Measurements from ENCODE around the gene COTL1. TPM values are rescaled to one million over a fixed set of nuclear protein-coding genes. Genes with fewer than 3 reads are reported as not detected.
"Not testable (repeated sequence)": the region's sequence is repeated elsewhere in the genome, so short reads cannot be mapped to it uniquely, and the experiment has no call there.

The COTL1 gene
- total and polyA plus RNA-seq, 4 donors = 62.4 to 223 (median 142) TPM

DNA sequence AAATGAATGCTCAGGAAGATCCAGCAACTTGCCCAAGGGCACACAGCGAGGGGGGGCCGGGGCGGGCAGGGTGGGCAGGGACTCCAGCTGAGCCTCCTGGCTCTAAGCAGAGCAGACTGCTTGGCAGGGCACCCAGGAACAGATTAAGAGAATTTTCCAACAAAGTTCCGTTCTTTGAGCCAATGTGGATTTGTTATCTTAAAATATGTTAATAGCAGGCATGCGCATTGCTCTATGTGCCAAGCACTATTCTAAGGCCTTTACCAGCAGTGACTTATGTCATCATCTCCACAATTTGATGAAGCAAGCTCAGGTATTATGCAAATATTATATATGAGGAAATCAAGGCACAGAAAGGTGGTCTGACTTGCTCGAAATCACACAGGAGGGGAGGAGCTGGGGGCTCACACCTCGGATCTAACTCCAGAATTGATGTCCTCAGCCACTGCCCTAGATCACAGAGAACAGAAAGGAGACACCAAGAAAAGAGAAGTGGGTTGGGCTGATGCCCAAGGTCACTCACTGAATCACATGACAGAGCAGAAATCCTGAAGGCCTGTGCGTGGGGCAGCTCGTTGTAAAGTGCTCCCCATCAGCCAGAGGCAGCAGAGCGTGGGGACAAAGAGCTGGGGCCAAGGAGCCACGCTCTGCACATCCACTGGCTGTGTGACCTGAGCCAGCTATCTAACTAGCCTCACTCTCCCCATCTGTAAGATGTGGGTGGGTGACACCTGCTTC, 90.2 kb downstream of the COTL1 start:
- Histone ChIP-seq H3K4me1 (ENCODE audit: control insufficient read depth in 5 of 5, insufficient read depth in 5 of 5, low read length in 5 of 5) (peaks cover 4 to 26% (median 12%) of the 10 kb centered on the region in 5 donors), H3K9me3 (ENCODE audit: control insufficient read depth in 4 of 4, insufficient read depth in 3 of 4, low read length in 3 of 4) (peaks cover 0 to 6% (median 2%) of the 10 kb centered on the region in 4 donors), H3K4me3 (no peak overlapping the region), H3K27me3 (ENCODE audit: control insufficient read depth in 3 of 3, insufficient read depth in 3 of 3, low read length in 2 of 3) (no peaks in the 10 kb centered on the region), H3K36me3 (ENCODE audit: control insufficient read depth in 4 of 4, insufficient read depth in 4 of 4, low read length in 4 of 4) (no peaks in the 10 kb centered on the region), H3K9ac (ENCODE audit: insufficient read depth in 1 of 2, low read length in 2 of 2) (no peak overlapping the region), H3K27ac (ENCODE audit: low read depth in 1 of 2, low read length in 1 of 2) (peak overlapping the region in 1 of 2 donors; percentile 44)
- TF ChIP-seq, protein P1, sequence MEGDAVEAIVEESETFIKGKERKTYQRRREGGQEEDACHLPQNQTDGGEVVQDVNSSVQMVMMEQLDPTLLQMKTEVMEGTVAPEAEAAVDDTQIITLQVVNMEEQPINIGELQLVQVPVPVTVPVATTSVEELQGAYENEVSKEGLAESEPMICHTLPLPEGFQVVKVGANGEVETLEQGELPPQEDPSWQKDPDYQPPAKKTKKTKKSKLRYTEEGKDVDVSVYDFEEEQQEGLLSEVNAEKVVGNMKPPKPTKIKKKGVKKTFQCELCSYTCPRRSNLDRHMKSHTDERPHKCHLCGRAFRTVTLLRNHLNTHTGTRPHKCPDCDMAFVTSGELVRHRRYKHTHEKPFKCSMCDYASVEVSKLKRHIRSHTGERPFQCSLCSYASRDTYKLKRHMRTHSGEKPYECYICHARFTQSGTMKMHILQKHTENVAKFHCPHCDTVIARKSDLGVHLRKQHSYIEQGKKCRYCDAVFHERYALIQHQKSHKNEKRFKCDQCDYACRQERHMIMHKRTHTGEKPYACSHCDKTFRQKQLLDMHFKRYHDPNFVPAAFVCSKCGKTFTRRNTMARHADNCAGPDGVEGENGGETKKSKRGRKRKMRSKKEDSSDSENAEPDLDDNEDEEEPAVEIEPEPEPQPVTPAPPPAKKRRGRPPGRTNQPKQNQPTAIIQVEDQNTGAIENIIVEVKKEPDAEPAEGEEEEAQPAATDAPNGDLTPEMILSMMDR (IDR thresholded peaks at IDR 0.05; ENCODE audit: control extremely low read depth, extremely low read depth) = no peak
- WGBS, 2 donors = 57 to 67% methylated on average over 11 of the region's 11 CpGs
- ATAC-seq (ENCODE audit: insufficient read depth, low FRiP score) (no peak), DNase-seq (peak in 2 of 3 donors; percentile 47 to 55)

DNA sequence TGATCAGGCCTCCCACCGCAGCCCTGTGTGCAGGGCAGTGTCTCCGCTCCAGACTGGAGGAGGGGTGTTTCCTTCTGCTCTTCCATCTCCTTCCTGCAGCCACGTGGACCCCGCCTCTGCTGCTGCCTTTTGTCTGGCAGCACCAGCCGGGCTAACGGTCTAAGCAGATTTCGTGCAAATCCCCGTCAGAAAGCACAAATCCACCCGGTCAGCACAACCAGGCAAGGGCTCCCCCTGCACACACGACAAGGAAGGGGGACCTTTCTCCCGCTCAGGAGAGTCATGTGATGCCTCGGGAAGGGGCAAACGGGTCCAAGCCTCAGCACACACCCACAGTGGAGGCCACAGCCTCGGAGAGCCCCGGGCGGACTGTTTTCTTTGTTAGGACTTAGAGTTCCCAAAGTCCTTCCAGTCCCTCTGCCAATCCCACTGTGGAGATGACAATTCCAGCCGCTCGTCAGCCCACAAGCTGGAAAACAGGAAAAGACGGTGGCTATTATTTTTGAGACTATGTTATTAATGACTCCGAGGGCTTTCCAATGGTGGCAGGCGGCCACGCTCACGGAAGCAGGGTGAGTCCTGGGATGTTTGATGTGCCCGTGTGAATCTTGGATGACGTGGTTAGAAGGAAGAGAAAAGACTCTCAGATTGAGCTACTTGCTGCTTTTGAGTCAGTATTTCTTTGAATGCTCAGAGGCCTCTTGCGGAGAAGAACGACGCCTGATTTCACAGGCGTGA, 90.9 kb downstream of the COTL1 start:
- TF ChIP-seq, protein P1 (IDR thresholded peaks at IDR 0.05; ENCODE audit: control extremely low read depth, extremely low read depth) = no peak
- H3K27ac ChIP-seq (ENCODE audit: low read depth in 1 of 2, low read length in 1 of 2) = peak overlapping the region in 1 of 2 donors; percentile 44
- no peak overlapping the region for H3K4me3 ChIP-seq
- H3K27me3 ChIP-seq (ENCODE audit: control insufficient read depth in 3 of 3, insufficient read depth in 3 of 3, low read length in 2 of 3) = no peaks in the 10 kb centered on the region
- H3K9me3 ChIP-seq (ENCODE audit: control insufficient read depth in 4 of 4, insufficient read depth in 3 of 4, low read length in 3 of 4) = peaks cover 0 to 6% (median 2%) of the 10 kb centered on the region in 4 donors
- 41 to 49% methylated on average over 29 of the region's 29 CpGs for WGBS, 2 donors
- no peaks in the 10 kb centered on the region for H3K36me3 ChIP-seq (ENCODE audit: control insufficient read depth in 4 of 4, insufficient read depth in 4 of 4, low read length in 4 of 4)
- ATAC-seq (ENCODE audit: insufficient read depth, low FRiP score) (no peak), DNase-seq (peak; percentile 52 to 79 (median 65))
- H3K4me1 ChIP-seq (ENCODE audit: control insufficient read depth in 5 of 5, insufficient read depth in 5 of 5, low read length in 5 of 5) = peaks cover 3 to 19% (median 12%) of the 10 kb centered on the region in 5 donors
- H3K9ac ChIP-seq (ENCODE audit: insufficient read depth in 1 of 2, low read length in 2 of 2) = no peak overlapping the region

DNA sequence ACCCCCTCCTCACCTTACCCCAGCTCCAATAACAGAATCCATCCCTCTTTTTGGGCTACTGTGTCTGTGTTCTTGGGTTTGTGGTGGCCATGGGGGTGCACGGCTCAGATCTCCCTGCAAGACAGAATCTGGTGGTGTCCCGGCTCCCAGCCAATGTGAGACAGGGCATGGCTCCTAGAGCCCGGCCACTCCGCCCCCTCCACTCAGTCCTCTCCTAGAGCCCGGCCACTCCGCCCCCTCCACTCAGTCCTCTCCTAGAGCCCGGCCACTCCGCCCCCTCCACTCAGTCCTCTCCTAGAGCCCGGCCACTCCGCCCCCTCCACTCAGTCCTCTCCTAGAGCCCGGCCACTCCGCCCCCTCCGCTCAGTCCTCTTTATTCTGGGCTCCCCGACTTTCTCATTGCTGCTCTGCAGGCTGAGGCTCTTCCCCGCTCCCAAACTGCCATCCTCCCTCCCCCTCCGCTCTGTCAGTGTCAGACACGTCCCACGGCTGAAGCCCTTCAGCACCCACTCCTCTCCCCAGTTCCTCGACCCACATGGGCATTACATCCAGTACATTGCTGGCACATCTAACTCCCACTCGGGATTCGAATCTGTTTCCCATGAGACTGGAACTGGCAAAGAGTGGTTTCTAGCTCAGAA, 92.8 kb downstream of the COTL1 start:
- not testable (repeated sequence) for H3K36me3 ChIP-seq (ENCODE audit: control insufficient read depth in 4 of 4, insufficient read depth in 4 of 4, low read length in 4 of 4); H3K4me3 ChIP-seq; H3K9ac ChIP-seq (ENCODE audit: insufficient read depth in 1 of 2, low read length in 2 of 2); H3K27ac ChIP-seq (ENCODE audit: low read depth in 1 of 2, low read length in 1 of 2); H3K9me3 ChIP-seq (ENCODE audit: control insufficient read depth in 4 of 4, insufficient read depth in 3 of 4, low read length in 3 of 4); H3K27me3 ChIP-seq (ENCODE audit: control insufficient read depth in 3 of 3, insufficient read depth in 3 of 3, low read length in 2 of 3); DNase-seq; ATAC-seq (ENCODE audit: insufficient read depth, low FRiP score)
- peaks cover 0 to 14% (median 6%) of the 10 kb centered on the region in 5 donors for H3K4me1 ChIP-seq (ENCODE audit: control insufficient read depth in 5 of 5, insufficient read depth in 5 of 5, low read length in 5 of 5)
- 83 to 91% methylated on average over 18 to 19 of the region's 21 CpGs for WGBS, 2 donors
